ENCODE results near the gene KCTD17.

- no peak for TF ChIP-seq GATA2 (IDR thresholded peaks at IDR 0.05; ENCODE audit: low read depth, low read length)
- no peak for TF ChIP-seq GATA3 (IDR thresholded peaks at IDR 0.05; ENCODE audit: low read depth, low read length)
Observed at GRCh38 chr22:37001826-37002225, 49.7 kb upstream of the KCTD17 start.

Data from SH-SY5Y (cell line).